Measurements from ENCODE around the gene DHRS13. TPM values are rescaled to one million over a fixed set of nuclear protein-coding genes. Genes with fewer than 3 reads are reported as not detected.

The DHRS13 gene
- 10 to 100 TPM in 1 of 4 donors, 1 to 10 TPM in 3; 3.3 to 10.0 (median 7.1) TPM for total RNA-seq

DNA sequence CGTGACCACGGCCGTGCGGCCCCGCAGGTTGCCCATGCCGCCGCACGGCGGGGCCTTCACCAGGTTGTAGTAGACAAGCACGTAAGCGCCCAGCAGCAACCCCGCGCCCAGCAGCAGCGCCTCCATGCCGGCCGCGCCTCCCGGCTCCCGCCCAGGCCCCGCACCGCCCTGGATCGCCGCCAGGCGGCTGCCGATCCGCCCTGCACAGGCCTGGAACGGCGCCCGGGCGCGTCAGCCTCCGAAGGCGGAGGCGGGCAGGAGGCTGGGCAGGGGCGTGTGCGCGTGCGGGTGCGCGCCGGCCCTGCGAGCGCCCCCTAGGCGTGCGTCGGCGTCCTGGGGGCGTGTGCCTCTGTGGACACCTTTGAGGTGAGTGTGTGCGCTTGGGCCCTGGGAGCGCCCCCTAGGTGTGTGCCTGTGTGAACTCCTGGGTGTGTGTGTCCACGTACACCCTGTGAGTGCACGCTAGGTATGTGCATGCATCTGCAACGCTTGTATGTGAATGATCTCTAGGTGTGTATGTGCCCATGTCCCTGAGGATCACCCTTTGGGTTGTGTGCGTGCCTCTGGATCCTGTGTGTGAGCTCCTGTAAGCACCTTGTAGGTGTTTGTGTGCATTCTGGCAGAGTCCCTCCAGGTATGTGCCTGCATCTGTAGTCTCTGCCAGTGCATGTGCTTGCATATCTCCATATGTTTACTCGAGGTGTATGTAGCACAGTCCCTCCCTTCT is at the start of gene DHRS13:
TSS of gene DHRS13 (minus strand) at position 261 of the 727 bp plus-strand sequence. CDS start at position 126, 135 bp downstream.
- H3K27ac ChIP-seq, result peak within 1 kb of the TSS; percentile 64 to 89 (median 84)
- peaks cover 0 to 20% (median 9%) of the 10 kb centered on the region in 4 donors for H3K4me1 ChIP-seq
- TF ChIP-seq POLR2A (IDR thresholded peaks at IDR 0.05) (no peak), CTCF (IDR thresholded peaks at IDR 0.05) (peak; percentile 97 to 100 (median 98))

GRCh38 chr17:28951991-28952975 is 49.4 kb upstream of the DHRS13 start:
- peaks cover 0 to 1% (median 0%) of the 10 kb centered on the region in 3 donors for H3K36me3 ChIP-seq
- peak; percentile 95 to 100 (median 97) for DNase-seq
- peaks cover 0 to 19% (median 4%) of the 10 kb centered on the region in 4 donors for H3K4me1 ChIP-seq
- no peaks in the 10 kb centered on the region for H3K9me3 ChIP-seq
- H3K27ac ChIP-seq, result peak overlapping the region; percentile 93 to 99 (median 98)
- TF ChIP-seq POLR2A (IDR thresholded peaks at IDR 0.05), result peak; percentile 51 to 76
- peak in 1 of 6 experiments; percentile 14 for TF ChIP-seq CTCF (IDR thresholded peaks at IDR 0.05)
- no peaks in the 10 kb centered on the region for H3K27me3 ChIP-seq
- H3K4me3 ChIP-seq, result peak overlapping the region; percentile 45 to 87 (median 62)

More for the DNA sequence above, at the start of gene DHRS13:
- Histone ChIP-seq H3K4me3 (peak within 1 kb of the TSS; percentile 43 to 82 (median 62)), H3K27me3 (no peaks in the 10 kb centered on the region), H3K36me3 (peaks cover 0 to 21% (median 0%) of the 10 kb centered on the region in 3 donors), H3K9me3 (no peaks in the 10 kb centered on the region)
- peak; percentile 89 to 96 (median 96) for DNase-seq

- no peak for TF ChIP-seq CTCF (IDR thresholded peaks at IDR 0.05)
- peak; percentile 49 to 56 for TF ChIP-seq POLR2A (IDR thresholded peaks at IDR 0.05)
- Histone ChIP-seq H3K4me3 (peak within 1 kb of the TSS; percentile 78 to 93 (median 87)), H3K27ac (peak within 1 kb of the TSS; percentile 96 to 99 (median 98)), H3K9me3 (no peaks in the 10 kb centered on the region), H3K36me3 (peaks cover 0 to 3% (median 0%) of the 10 kb centered on the region in 3 donors), H3K27me3 (no peaks in the 10 kb centered on the region), H3K4me1 (peaks cover 0 to 25% (median 6%) of the 10 kb centered on the region in 4 donors)
- DNase-seq, result peak; percentile 98 to 100 (median 99)
These were observed 48.6 kb upstream of the DHRS13 start, which contains the start of gene PHF12 for GRCh38 chr17:28951428-28951990. Gene PHF12, minus strand, starts transcription at chr17:28951518. Its CDS starts 558 bp downstream, at chr17:28950960.

DNA sequence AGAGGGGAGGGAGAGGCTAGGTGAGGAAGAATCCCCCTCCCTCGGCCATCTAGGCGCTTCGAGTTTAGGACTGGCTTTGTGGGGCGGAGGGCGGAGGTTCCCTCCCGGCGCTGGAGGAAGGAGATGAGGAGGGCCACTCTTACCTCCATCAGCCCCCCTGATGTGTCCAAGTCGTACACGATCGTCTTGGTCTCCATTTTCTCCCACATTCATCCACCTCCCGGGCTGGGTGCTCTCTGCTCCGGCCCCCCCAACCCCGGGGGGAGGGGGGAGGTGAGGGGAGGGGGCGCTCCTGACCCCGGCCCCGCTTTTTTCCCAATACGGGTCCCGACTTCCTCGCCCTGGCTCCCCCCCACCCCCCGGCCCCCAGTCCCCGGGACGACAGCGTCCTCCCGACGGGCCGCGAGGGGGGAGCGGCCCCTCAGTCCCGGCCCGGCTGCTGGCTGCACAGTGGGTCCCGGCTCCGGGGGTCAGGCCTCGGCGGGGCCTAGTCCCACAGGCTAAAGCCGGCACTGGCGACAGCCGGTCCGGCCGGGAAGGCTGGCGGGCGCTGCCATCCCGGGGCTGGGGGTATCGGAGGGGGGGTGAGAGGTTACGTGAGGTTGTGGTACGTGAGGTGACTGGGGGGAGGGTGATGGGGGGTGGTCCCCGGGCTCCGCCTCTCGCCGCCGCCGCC is 48.0 kb upstream of the DHRS13 start:
- TF ChIP-seq POLR2A (IDR thresholded peaks at IDR 0.05) (peak in 1 of 2 donors; percentile 2), CTCF (IDR thresholded peaks at IDR 0.05) (no peak)
- no peaks in the 10 kb centered on the region for H3K9me3 ChIP-seq
- DNase-seq, result no peak
- peak overlapping the region; percentile 78 to 93 (median 87) for H3K4me3 ChIP-seq
- H3K4me1 ChIP-seq, result peaks cover 0 to 31% (median 7%) of the 10 kb centered on the region in 4 donors
- H3K27me3 ChIP-seq, result no peaks in the 10 kb centered on the region
- H3K36me3 ChIP-seq, result peaks cover 0 to 3% (median 0%) of the 10 kb centered on the region in 3 donors
- H3K27ac ChIP-seq, result peak overlapping the region; percentile 91 to 99 (median 97)
